Keratinocyte (primary cell): ENCODE results near the gene ITGB4. TPM values are rescaled to one million over a fixed set of nuclear protein-coding genes. Genes with fewer than 3 reads are reported as not detected.
"Not testable (repeated sequence)": the region's sequence is repeated elsewhere in the genome, so short reads cannot be mapped to it uniquely, and the experiment has no call there.

Source experiments
- DNase-seq: peaks from one replicate; pipeline ENCODE4 v3.0.0-alpha.2; 2011; ENCODE audit warnings: low read depth, missing footprints, low spot score
- FAIRE-seq: peaks from 2 replicates; lab custom pipeline; 2011; peaks lifted over from hg19 to GRCh38; lab: Jason Lieb, UNC
- H2AFZ ChIP-seq: 2 replicates; pipeline ENCODE4 v1.6.0; 2012; ENCODE audit warnings: low read length, control low read depth, inconsistent platforms; ENCODE audit not compliant: control insufficient read depth
- H3K27ac ChIP-seq: 2 replicates; pipeline ENCODE4 v1.5.1; 2011; ENCODE audit warnings: low read length; ENCODE audit not compliant: control insufficient read depth, insufficient read depth
- H3K27me3 ChIP-seq: 3 replicates; pipeline ENCODE4 v1.6.0; 2011; ENCODE audit warnings: low read length; ENCODE audit not compliant: control insufficient read depth, insufficient read depth; ENCODE audit errors: extremely low read depth
- H3K36me3 ChIP-seq, 2 experiments: 2 replicates in 1 of 2; 3 replicates in 1 of 2; pipeline ENCODE4 v1.5.1; 2011; ENCODE audit warnings: low read length in 2 of 2, mild to moderate bottlenecking in 1 of 2; ENCODE audit not compliant: control insufficient read depth in 2 of 2, insufficient read depth in 2 of 2; ENCODE audit errors: extremely low read depth in 1 of 2
- H3K4me1 ChIP-seq: 3 replicates; pipeline ENCODE4 v1.5.1; 2011; ENCODE audit warnings: low read length; ENCODE audit not compliant: control insufficient read depth, insufficient read depth; ENCODE audit errors: extremely low read depth
- H3K4me2 ChIP-seq: 3 replicates; pipeline ENCODE4 v1.6.0; 2011; ENCODE audit warnings: low read depth, low read length; ENCODE audit not compliant: control insufficient read depth, insufficient read depth; ENCODE audit errors: extremely low read depth
- H3K4me3 ChIP-seq, 3 experiments: fragments of 200-600 bp in 1 of 3; sonication (generic) in 1 of 3; 2 replicates in 2 of 3; 3 replicates in 1 of 3; pipeline ENCODE4 v1.5.1; 2011 to 2016; ENCODE audit warnings: low read length in 3 of 3, mild to moderate bottlenecking in 3 of 3, control low read depth in 2 of 3, inconsistent platforms in 1 of 3, low read depth in 1 of 3, mixed read lengths in 1 of 3, mixed run types in 1 of 3, moderate library complexity in 1 of 3; ENCODE audit not compliant: control insufficient read depth in 2 of 3, insufficient read depth in 2 of 3; ENCODE audit errors: extremely low read depth in 1 of 3
- H3K79me2 ChIP-seq: 2 replicates; pipeline ENCODE4 v1.6.0; 2012; ENCODE audit warnings: low read length; ENCODE audit not compliant: control insufficient read depth, insufficient read depth
- H3K9ac ChIP-seq: 3 replicates; pipeline ENCODE4 v1.6.0; 2011; ENCODE audit warnings: low read length; ENCODE audit not compliant: control insufficient read depth, insufficient read depth; ENCODE audit errors: extremely low read depth
- H3K9me1 ChIP-seq: 3 replicates; pipeline ENCODE4 v1.6.0; 2011; ENCODE audit warnings: low read length; ENCODE audit not compliant: control insufficient read depth, insufficient read depth; ENCODE audit errors: extremely low read depth
- H3K9me3 ChIP-seq: 2 replicates; pipeline ENCODE4 v1.5.1; 2012; ENCODE audit warnings: low read depth, low read length; ENCODE audit not compliant: control insufficient read depth
- H4K20me1 ChIP-seq: 3 replicates; pipeline ENCODE4 v1.6.0; 2011; ENCODE audit warnings: low read length; ENCODE audit not compliant: control insufficient read depth, insufficient read depth; ENCODE audit errors: extremely low read depth
- CTCF ChIP-seq, 3 experiments: IDR thresholded peaks in 1 of 3; conservative IDR thresholded peaks in 1 of 3; optimal IDR thresholded peaks in 1 of 3; 2 replicates in 2 of 3; 3 replicates in 1 of 3; pipeline versions ENCODE3 to v1.5.1; 2011; ENCODE audit warnings: low read length in 3 of 3, mild to moderate bottlenecking in 3 of 3, moderate library complexity in 2 of 3, control low read depth in 1 of 3, inconsistent platforms in 1 of 3; ENCODE audit not compliant: insufficient read depth in 2 of 3; ENCODE audit errors: extremely low read depth in 1 of 3
- EZH2 ChIP-seq: IDR thresholded peaks from one replicate; pipeline ENCODE4 v1.6.1; 2012; ENCODE audit warnings: inconsistent platforms, mild to moderate bottlenecking, low read length, moderate library complexity
- dilution Hi-C: fragments of 300-500 bp; cut with MboI; formaldehyde crosslinking; loops from one replicate; pipeline ENCODE4 v1.7.0; 2020; ENCODE audit warnings: low sequenced_read_pairs; ENCODE audit not compliant: extremely low pct_ligation_motif_present
- polyA plus RNA-seq, 5 experiments: library from polyadenylated mRNA; depleted of rRNA in 3 of 5; stranded (reverse) in 3 of 5; stranded (forward) in 1 of 5; unstranded in 1 of 5; fragments of >200 nt; gene quantifications; 1 replicate in 1 of 5; 2 replicates in 3 of 5; 3 replicates in 1 of 5; pipeline versions ENCODE4 v1.2.1 to v1.2.3, GENCODE V29; 2011 to 2012; ENCODE audit warnings: missing spikeins in 2 of 5, low read depth in 1 of 5, low replicate concordance in 1 of 5

Gene ITGB4
- polyA plus RNA-seq, 1 donor (not counting 4 experiments of a cell fraction or from before 2014, with no cell fraction given) = 761 TPM

DNA sequence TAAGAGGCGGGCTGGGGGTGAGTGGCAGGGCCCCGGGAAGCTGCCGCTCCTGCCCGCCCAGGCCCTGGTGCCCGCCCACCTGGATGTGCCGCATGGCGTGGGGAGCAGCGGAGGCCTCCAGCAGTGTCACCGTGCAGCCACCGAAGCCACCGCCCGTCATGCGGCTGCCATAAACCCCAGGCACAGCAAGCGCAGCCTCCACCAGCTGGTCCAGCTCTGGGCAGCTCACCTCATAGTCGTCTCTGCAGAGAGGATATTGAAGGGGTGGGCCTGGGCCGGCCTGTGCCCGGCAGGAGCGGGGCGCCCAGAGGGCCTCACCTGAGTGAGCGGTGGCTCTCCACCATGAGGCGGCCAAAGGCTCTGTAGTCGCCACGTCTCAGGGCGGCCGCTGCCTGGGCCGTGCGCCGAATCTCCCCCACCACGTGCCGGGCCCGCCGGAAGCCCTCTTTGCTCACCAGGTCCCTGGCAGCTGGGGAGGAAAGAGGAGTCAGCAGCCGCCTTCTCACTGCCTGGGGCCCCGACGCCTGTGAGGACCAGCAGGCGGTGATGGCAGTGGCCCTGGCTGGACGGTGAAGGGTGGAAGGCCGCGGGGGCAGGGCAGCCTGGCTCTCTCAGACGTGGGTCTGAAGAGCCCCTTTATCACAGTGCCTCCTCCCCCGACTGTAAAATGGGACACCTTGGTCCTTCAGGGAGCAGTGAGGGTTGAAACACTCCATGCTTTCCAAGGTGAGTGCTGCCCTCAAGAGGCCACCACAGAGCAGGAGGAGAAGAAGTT is 37.1 kb downstream of the ITGB4 start:
- no peak overlapping the region for H2AFZ ChIP-seq
- no peak overlapping the region for H3K4me3 ChIP-seq
- FAIRE-seq (no peak), DNase-seq (no peak)
- dilution Hi-C loops = no loop called here
- H3K27me3 ChIP-seq = no peaks in the 10 kb centered on the region
- no peak overlapping the region for H3K9ac ChIP-seq
- peaks cover 57% of the 10 kb centered on the region for H4K20me1 ChIP-seq
- H3K9me3 ChIP-seq = no peaks in the 10 kb centered on the region
- H3K4me2 ChIP-seq = no peak overlapping the region
- no peak overlapping the region for H3K27ac ChIP-seq
- no peaks in the 10 kb centered on the region for H3K79me2 ChIP-seq
- TF ChIP-seq CTCF (optimal IDR thresholded peaks at IDR 0.05 in 1 of 3, IDR thresholded peaks at IDR 0.05 in 1 of 3, conservative IDR thresholded peaks at IDR 0.05 in 1 of 3; ENCODE audit: extremely low read depth in 1 of 3, insufficient read depth in 2 of 3, low read length in 3 of 3) (peak; percentile 25 to 39 (median 26)), EZH2 (no peak)
- peaks cover 39 to 51% of the 10 kb centered on the region in 2 experiments for H3K36me3 ChIP-seq
- H3K9me1 ChIP-seq = no peaks in the 10 kb centered on the region
- H3K4me1 ChIP-seq = no peaks in the 10 kb centered on the region

DNA sequence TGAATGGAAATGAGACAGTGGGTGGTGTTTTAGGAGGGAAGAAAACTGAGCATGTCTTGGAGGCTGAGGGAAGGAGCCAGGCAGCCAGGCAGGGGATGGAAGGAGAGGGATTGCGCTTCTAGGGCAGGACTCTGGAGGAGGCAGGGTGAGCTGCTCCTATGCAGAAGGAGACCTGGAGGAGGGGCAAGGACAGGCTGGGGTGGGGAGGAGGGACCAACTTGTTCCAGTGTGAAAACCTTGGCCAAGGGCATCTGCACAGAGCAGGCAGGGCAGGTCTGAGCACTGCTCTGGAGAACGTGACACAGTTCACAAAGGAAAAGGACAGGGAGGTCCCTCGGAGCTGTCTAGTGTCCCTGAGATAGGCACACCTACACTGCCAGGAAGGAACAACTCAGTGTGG is 38.2 kb downstream of the ITGB4 start:
- H3K4me3 ChIP-seq = no peak overlapping the region
- no peak for TF ChIP-seq EZH2
- no peak for TF ChIP-seq CTCF (optimal IDR thresholded peaks at IDR 0.05 in 1 of 3, IDR thresholded peaks at IDR 0.05 in 1 of 3, conservative IDR thresholded peaks at IDR 0.05 in 1 of 3; ENCODE audit: extremely low read depth in 1 of 3, insufficient read depth in 2 of 3, low read length in 3 of 3)
- H3K4me2 ChIP-seq = no peak overlapping the region
- H3K9me3 ChIP-seq = no peaks in the 10 kb centered on the region
- H4K20me1 ChIP-seq = peaks cover 48% of the 10 kb centered on the region
- H2AFZ ChIP-seq = no peak overlapping the region
- no peaks in the 10 kb centered on the region for H3K4me1 ChIP-seq
- dilution Hi-C loops = no loop called here
- no peak overlapping the region for H3K9ac ChIP-seq
- H3K27ac ChIP-seq = no peak overlapping the region
- peaks cover 37 to 43% of the 10 kb centered on the region in 2 experiments for H3K36me3 ChIP-seq
- no peaks in the 10 kb centered on the region for H3K79me2 ChIP-seq
- no peak for FAIRE-seq
- H3K9me1 ChIP-seq = no peaks in the 10 kb centered on the region
- no peak for DNase-seq
- H3K27me3 ChIP-seq = no peaks in the 10 kb centered on the region

- FAIRE-seq, DNase-seq, H3K9me1 ChIP-seq: not testable (repeated sequence)
These were observed 38.9 kb downstream of the ITGB4 start for GRCh38 chr17:75759978-75760640.

More at GRCh38 chr17:75759978-75760640, 38.9 kb downstream of the ITGB4 start:
- H3K9me3 ChIP-seq, H3K27ac ChIP-seq, H3K4me1 ChIP-seq, H3K9ac ChIP-seq, H3K27me3 ChIP-seq, H2AFZ ChIP-seq, H3K79me2 ChIP-seq, H3K4me3 ChIP-seq, dilution Hi-C loops, H3K4me2 ChIP-seq: not testable (repeated sequence)
- H3K36me3 ChIP-seq = peaks cover 31 to 36% of the 10 kb centered on the region in 2 experiments
- H4K20me1 ChIP-seq = peaks cover 42% of the 10 kb centered on the region
